Transverse colon (tissue), 4 donors: ENCODE results near the gene BMP4.

Source experiments
- CTCF ChIP-seq, 5 experiments: fragments of 200-600 bp in 3 of 5; fragments of 450-650 bp in 2 of 5; sonication (generic) in 3 of 5; IDR thresholded peaks; 1 replicate in 2 of 5; 2 replicates in 3 of 5; pipeline ENCODE4 v1.5.1; 2016 to 2017; ENCODE audit warnings: antibody characterized with exemption in 5 of 5, inconsistent platforms in 3 of 5, mild to moderate bottlenecking in 2 of 5, moderate library complexity in 1 of 5
- POLR2AphosphoS5 ChIP-seq, 3 donors: sonication (generic); formaldehyde crosslinking; IDR thresholded peaks; one replicate each; pipeline ENCODE4 v1.6.1; 2016; ENCODE audit warnings: antibody characterized with exemption in 3 of 3

DNA sequence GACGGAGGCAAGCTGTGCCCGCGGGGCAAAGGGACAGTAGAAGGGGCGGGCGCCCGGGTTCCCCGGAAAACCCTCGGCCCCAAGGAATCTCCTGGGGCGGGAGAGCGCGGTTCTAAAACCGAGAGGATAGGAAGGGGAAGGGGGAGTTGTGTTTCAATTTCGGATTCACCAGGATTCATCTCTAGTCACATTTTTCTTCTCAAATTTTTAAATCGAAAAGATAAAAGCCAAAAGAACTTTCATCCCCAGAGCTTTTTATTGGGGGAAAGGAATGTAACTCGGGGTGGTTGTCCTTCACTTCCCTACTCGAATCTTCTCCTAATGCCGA is 1.4 kb downstream of the BMP4 start:
- no peak for TF ChIP-seq POLR2AphosphoS5 (IDR thresholded peaks at IDR 0.05)
- no peak for TF ChIP-seq CTCF (IDR thresholded peaks at IDR 0.05)
